Measurements from ENCODE around the gene THRSP. TPM values are rescaled to one million over a fixed set of nuclear protein-coding genes. Genes with fewer than 3 reads are reported as not detected.
"Not testable (repeated sequence)": the region's sequence is repeated elsewhere in the genome, so short reads cannot be mapped to it uniquely, and the experiment has no call there.

The THRSP gene
- total RNA-seq, 1 experiment from 2014 or later: not detected

DNA sequence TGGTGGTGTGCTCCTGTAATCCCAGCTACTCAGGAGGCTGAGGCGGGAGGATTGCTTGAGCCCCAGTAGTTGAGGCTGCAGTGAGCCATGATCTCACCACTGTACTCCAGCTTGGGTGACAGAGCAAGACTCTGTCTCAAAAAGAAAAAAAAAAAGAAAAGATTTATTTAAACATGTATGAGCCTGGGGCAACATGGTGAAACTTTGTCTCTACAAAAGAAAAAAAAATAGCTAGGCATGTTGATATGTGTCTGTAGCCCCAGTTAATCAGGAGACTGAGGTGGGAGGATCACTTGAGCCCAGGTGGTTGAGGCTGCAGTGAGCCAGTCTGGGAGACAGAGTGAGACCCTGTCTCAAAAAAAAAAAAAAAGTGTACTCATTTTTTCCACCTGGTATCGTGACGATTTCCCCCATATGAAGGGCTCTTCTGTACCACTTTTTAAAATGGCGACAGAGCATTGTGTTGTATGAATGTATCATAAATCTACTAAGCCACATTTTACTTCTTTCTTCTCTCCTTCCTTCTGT, 24.2 kb upstream of the THRSP start:
- DNase-seq (ENCODE audit: low read depth): no peak

DNA sequence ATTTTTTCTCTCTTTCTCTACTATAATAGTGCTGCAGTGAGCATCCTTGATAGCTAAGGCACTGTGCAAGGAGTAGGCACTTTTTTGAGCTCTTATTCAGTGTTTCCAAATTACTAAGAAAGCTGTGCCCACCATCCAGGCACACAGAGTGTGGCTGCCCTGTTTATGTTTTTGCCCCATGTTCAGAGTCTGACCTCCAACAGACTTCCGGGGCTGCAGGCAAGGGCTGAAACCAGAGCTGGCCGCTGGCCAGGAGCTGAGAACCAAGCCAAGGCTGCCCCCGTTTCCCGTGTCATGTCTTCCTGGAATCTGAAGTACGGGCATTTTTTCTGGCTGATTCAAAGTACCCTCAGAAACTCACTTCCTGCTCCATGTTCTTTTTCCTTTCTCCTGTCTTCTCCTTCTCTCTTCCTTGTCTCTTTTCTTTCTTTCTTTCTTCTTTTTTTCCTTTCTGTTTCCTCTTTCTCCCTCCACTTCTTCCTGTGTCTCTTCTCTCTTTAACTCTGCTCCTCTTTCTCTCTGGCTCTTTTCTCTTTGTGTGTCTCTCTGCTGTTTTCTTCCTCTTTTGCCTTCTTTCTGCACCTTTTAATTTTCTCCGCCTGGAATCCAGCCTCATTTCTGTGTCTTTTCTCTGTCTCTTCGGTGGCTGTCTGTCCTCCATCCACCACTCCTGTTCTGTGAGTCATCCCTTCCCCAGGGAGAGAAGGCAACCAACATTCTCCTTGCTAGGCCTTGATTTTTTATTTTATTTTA, 23.6 kb upstream of the THRSP start:
- peak; percentile 95 for DNase-seq (ENCODE audit: low read depth)

DNA sequence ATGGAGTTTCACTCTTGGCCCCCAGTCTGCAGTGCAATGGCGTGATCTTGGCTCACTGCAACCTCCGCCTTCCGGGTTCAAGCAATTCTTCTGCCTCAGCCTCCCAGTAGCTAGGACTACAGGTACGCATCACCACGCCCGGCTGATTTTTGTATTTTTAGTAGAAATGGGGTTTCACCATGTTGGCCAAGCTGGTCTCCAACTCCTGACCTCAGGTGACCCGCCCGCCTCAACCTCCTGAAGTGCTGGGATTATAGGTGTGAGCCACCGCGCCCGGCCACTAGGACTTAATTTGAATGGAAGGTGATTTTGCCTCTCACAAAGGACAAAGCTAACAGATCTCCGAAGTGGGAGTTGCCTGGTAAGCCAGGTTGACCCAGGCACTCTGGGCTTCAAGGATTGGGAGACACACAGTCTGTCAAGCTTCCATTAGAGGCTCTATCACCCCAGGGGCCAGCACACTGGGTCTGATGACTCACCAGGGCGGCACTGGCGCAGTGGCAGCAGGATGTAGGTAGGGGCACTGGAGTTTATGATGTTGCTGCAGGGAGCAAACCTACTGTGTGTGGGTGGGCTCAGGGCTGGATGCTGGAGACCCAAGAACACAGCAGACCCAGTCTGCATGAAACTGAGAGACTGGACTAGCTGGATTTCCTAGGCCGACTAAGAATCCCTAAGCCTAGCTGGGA, 22.8 kb upstream of the THRSP start:
- DNase-seq (ENCODE audit: low read depth): peak; percentile 71

- DNase-seq (ENCODE audit: low read depth): not testable (repeated sequence)
Observed at GRCh38 chr11:78041380-78041719, 22.3 kb upstream of the THRSP start.

DNA sequence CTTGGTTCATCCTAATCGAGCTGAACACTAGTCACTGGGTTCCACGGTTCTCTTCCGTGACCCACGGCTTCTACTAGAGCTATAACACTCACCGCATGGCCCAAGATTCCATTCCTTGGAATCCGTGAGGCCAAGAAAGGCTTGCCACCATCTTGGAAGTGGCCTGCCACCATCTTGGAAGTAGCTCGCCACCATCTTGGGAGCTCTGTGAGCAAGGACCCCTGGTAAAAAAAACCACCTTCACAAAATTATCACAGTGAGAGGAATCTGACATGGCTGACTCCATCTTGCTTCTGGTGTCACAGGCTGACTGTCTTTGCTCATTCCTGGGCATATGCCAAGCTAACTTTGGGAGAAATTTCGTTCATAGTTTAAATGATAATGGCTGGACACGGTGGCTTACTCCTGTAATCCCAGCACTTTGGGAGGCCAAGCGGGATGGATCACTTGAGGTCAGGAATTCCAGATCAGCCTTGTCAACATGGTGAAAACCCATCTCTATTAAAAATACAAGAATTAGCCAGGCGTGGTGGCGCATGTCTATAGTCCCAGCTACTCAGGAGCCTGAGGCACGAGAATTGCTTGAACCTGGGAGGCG, 21.7 kb upstream of the THRSP start:
- no peak for DNase-seq (ENCODE audit: low read depth)

DNA sequence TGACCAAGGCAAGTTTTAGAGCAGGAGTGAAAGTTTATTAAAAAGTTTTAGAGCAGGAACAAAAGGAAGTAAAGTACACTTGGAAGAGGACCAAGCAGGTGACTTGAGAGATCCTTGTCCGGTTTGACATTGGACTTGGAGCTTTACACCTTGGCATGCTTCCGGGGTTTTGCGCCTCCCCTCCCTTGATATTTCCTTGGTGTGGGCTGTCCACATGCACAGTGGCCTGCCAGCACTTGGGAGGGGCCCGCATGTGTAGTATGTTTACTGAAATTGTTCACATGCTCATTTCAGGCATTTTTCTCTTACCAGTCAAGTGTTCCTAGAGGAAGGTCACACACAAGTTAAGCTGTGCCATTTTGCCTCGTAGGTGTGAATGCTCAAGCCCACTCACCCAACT, 19.0 kb upstream of the THRSP start:
- DNase-seq (ENCODE audit: low read depth): no peak

DNA sequence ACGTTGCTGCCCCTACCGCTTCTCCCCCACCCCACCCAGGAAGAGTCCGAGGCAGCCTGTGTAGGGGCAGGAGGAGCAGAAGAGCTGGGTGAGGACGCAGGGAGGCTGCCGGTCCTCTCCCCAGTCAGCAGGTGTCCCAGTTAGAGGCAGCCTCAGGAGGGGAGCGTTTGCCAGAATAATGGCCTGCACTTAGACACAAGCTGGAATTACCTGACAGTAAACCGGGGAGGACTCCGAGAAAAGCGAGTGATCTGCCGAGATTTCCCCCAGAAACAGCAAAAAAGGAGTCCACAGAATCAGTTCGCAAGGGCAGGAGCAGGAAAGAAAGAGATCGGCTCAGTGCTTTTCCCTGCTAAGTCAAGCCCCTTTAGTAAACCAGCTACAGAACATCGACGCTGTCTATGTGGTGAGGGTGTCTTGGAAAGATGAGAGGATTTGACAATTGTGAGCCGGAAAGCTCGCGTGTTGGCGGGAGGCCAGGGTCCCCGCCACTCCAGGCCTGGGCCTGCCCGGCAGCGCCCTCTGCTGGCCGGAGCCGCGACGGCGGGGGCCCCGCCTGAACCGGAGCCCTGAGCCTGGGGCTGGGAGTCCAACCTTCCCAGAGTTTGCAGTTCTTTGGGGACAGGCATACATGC, 17.7 kb upstream of the THRSP start:
- DNase-seq (ENCODE audit: low read depth): peak; percentile 77

- no peak for DNase-seq (ENCODE audit: low read depth)
Observed at GRCh38 chr11:78046486-78046854, 17.2 kb upstream of the THRSP start.

DNA sequence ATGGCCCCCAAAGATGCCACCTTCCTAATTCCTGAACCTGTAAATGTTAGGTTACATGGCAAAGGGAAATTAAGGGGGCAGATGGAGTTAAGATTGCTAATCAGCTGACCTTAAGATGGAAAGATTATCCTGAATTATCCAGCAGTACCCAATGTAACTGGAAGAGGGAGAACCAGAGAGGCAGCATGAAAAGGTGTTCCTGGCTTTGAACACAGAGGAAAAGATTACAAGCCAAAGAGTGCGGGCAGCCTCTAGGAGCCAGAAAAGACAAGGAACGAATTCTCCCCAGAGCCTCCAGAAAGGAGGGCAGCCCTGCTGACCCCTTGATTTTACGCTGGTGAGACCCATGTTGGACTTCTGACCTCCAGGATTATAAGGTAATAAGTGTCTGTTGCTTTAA, 15.1 kb upstream of the THRSP start:
- DNase-seq (ENCODE audit: low read depth): no peak

- DNase-seq (ENCODE audit: low read depth): no peak
Observed at GRCh38 chr11:78049348-78049747, 14.3 kb upstream of the THRSP start.

GRCh38 chr11:78050964-78051831, 12.5 kb upstream of the THRSP start:
- DNase-seq (ENCODE audit: low read depth): peak; percentile 82

DNA sequence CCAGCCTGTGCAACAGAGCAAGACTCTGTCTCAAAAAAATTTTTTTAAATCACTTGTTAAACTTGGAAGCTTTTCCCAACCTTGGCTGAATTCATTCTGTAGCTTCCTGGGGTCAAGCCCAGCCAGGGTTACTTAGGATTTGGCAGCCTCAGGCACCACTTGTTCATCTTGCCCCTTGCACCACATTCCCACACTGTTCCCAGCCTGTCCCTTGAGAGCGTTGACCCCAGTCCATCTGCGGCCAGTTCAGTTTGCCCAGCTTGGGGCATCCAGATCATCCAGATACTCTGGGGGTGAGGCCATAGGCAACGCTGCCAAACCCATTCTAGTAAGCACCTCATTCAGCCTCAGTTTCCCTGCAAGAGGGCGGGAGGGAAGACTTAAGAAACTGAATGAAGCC, 8.7 kb upstream of the THRSP start:
- no peak for DNase-seq (ENCODE audit: low read depth)

GRCh38 chr11:78056093-78056492, 7.6 kb upstream of the THRSP start:
- no peak for DNase-seq (ENCODE audit: low read depth)

GRCh38 chr11:78057462-78058055, 6.1 kb upstream of the THRSP start:
- no peak for DNase-seq (ENCODE audit: low read depth)

DNA sequence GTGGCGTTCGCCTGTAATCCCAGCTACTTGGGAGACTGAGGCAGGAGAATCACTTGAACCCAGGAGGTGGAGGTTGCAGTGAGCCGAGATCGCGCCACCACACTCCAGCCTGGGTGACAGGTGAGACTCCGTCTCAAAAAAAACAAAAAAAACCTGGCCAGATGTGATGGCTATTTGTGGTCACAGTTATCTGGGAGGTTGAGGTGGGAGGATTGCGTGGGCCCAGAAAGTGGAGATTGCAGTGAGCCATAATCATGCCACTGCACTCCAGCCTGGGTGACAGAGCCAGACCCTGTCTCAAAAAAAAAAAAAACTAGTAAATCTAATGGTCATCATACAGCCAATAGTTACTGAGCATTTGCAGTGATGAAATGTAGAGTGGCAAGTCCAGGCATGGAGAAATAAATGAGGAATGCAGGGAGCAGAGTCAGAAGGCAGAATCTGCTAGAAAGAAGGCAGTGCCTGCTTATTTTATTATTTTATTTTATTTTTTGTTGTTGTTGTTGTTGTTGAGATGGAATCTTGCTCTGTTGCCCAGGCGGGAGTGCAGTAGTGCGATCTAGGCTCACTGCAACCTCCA, 3.8 kb upstream of the THRSP start:
- not testable (repeated sequence) for DNase-seq (ENCODE audit: low read depth)

DNA sequence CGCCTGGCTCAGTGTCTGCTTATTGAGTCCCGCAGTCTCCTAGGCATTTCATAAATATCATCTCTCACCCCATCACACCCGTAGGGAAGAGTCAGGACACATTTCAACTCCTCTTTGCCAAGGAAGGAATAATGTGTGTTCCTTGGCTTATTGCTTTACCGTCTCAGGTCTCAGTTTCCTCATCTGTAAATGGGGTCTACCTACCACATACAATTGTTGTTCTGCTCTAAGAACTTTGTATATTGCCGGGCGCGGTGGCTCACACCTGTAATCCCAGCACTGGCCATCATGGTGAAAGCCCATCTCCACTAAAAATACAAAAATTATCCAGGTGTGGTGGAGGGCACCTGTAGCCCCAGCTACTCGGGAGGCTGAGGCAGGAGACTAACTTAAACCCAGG, 3.1 kb upstream of the THRSP start:
- no peak for DNase-seq (ENCODE audit: low read depth)

DNA sequence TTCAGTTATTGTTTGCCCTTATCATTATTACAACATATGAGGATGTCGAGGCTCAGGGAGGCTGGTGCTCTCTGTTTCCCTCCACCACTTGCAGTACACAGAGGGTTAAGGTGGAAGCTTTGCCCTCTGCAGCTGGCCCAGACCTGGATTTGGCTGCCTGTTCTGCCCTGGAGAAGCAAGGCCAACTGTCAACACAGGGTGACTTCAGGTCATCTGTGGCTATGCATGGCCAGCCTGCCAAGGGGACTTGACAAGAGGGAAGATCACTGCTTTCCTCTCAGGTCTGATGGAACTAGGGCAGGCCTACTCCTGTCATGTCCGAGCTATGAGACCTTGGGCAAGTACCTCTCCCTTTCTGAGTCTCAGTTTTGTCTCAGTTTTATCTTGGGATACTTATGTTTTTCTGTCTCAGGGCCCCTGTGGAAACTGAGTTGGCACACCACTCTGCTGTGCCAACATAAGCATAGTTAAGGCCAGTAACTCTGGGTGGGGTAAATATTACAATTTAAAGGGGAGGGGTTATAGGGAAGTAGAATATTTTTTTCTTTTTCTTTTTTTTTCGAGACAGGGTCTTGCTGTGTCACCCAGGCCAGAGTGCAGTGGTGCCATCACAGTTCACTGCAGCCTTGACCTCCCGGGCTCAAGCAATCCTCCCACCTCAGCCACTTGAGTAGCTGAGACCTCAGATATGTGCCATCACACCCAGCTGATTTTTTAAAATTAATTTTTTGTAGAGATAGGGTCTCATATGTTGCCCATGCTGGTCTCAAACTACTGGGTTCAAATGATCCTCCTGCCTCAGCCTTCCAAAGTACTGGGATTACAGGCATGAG, 2.4 kb upstream of the THRSP start:
- no peak for DNase-seq (ENCODE audit: low read depth)

GRCh38 chr11:78061921-78062311, 1.7 kb upstream of the THRSP start:
- no peak for DNase-seq (ENCODE audit: low read depth)

- DNase-seq (ENCODE audit: low read depth): no peak
Observed at GRCh38 chr11:78062671-78063070, 990 bp upstream of the THRSP start.

DNA sequence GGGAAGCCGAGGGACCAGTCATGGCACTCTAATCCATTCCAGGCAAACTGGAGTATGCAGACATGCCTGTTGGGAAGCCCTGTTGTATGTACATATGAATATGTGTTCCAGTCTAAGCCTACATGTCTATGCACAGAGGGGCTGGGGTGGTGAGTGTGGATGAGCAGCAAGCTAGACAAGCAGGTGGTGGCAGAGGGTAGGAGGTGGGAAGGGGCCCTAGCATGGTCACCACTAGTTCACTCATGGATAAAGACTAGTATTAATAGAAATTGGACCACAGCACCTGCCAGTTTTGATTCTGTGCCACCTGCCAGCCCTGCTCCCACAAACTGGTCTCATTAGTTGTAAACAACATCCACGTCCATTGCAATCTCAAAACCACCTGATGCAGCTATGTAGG, 1.5 kb downstream of the THRSP start:
- no peak for DNase-seq (ENCODE audit: low read depth)

All from Daoy (cell line).